NCI-H1417 treated with DMSO at 0.1 percent for 48 hours (cell line): ENCODE results near the gene FUT9.
"Not testable (repeated sequence)": the region's sequence is repeated elsewhere in the genome, so short reads cannot be mapped to it uniquely, and the experiment has no call there.

ENCODE experiments used
- DNase-seq: peaks from one replicate; lab custom pipeline; 2025; lab: John Stamatoyannopoulos, UW

Gene FUT9

DNA sequence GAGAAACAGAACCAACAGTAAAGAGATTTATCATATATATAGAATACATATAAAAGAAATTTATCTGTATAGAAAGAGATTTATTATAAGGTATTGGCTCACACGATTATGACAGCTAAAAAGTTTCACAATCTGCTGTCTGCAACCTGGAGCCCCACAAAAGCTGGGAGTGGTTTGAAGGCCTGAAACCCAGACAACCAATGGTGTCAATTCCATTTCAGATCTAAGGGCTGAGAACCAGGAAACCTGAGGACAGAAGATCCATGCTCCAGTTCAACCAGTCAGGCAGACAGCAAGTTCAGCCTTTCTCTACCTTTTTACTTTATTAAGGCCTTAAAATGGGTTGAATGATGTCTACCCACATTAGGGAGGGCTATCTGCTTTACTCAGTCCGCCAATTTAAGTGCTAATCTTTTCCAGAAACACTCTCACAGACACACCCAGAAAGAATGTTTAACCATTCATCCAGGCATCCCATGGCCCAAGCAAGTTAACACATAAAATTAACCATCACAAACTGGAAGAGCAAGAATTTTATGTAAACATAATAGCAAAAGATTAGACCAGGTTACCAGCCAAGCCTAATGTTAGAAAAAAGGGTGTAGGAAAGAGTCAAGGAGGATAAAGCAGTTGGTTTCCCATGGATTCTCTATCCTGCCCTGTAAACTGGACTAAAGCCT lies 170.9 kb downstream of the FUT9 start:
- DNase-seq = no peak

DNA sequence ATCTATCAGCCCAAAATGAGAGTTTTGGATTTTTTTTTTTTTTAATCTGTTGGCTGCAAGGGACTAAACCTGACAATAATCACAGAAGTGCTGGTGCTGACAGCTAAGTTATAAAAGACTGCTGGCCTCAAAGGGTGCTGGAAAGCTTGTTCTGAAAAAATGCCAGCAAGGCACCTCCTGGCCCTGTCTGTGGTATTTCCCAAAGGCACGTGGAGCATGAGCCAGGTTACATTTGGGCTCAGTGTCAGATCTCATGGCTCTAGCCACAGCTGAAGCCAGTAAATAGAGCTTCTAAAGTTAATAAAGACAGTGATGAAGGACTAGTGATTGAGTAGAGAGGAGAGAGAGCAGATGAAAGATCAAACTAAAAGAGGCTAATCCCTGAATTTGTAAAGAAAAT lies 178.9 kb downstream of the FUT9 start:
- no peak for DNase-seq

DNA sequence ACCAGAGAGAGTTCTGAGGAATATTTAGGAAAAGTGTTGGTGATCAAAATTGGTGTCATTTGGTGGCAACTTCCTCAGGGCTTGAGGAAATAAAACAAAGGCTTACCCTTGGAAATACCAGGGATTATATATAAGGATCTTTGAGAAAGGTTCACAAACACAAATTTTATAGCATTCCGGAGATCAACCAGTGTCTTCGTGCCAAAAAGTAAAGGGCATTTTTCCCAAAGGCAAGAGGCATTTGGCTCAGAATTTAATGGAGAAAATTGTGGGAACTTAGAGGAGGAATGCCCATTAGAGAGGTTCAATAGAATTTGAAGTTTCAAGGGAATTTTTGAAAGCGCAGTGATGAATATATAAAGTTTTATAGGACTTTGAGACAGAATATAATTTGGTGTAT lies 179.5 kb downstream of the FUT9 start:
- no peak for DNase-seq

DNA sequence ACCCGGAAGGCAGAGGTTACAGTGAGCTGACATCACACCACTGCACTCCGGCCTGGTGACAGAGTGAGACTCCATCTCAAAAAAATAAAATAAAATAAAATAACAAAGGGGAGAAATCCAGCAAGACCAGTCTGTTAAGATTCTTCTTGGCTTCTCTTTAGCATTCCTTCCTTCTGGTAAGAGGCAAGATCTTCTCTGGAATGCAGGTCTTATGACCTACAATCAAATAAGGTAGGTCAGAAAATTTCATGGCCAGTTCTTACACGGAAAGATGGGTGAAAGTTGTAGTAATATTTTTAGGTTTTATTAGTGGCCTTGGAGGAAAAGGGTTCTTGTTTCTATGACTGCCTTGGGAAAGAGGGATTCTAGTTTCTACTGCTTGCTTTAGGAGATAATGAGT lies 180.9 kb downstream of the FUT9 start:
- DNase-seq = no peak

DNA sequence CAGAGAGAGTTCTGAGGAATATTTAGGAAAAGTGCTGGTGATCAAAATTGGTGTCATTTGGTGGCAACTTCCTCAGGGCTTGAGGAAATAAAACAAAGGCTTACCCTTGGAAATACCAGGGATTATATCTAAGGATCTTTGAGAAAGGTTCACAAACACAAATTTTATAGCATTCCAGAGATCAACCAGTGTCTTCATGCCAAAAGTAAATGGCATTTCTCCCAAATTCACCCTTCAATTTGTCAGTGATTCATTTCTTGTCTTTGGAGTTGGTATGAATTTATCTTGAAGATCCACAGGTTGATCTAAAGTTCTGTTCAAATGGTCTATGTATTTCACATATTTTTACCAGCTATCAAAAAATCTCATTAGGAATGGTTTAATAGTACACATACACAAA lies 181.5 kb downstream of the FUT9 start:
- no peak for DNase-seq

DNA sequence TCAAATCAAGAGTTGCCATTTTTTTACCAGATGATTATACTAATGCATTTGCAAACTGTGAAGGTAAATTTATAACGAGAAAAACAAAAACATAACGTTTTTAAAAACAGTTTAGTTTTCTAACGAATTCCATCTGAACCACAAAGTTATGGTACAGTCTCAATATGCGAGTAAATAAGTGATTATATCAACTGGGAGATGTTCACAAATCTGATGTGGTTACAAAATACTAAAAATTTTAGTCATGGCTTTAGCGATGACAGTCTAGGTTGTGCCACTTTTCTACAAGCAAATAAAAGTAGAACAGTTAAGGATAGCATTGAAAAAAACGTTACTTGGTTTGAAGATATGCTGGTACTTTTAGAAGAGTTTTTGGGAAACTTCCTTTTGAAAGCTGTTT lies 186.8 kb downstream of the FUT9 start:
- no peak for DNase-seq

DNA sequence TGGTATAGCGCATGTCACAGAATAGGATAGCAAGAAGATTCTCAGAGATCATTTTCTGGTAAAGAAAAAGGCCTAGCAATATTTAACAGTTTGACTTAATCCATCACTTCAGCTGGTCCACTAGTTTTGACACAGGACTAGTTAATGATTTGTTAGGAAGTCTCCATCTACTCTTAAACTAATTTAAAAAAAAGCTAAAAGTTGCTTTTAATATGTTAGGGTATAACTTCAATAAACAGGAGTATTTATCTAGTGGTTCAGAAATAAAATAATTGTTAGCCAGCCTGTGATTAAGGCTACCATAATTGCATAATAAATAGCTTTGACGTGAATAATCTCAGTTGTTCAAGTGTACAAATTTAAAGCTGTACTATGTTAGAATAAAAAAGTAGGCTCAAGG lies 195.6 kb downstream of the FUT9 start:
- DNase-seq = peak; percentile 52

DNA sequence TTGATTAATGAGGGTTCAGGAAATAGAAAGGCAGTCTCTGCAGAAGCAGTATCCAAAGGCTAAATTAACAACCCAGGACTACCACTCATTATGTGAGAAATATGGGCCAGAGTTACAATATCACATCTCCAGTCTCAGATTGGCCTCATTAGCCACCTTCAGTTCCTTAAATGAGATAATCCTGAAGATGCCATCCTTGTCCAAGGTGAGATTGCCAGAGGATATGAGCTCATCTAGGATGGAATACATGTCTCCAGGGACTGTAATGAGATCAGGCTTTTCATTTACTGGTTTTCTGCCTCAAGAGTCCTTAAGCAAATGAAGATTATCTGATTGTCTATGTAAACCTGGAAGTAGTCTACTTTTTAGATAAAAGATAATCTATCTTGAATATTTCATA lies 196.3 kb downstream of the FUT9 start:
- no peak for DNase-seq

DNA sequence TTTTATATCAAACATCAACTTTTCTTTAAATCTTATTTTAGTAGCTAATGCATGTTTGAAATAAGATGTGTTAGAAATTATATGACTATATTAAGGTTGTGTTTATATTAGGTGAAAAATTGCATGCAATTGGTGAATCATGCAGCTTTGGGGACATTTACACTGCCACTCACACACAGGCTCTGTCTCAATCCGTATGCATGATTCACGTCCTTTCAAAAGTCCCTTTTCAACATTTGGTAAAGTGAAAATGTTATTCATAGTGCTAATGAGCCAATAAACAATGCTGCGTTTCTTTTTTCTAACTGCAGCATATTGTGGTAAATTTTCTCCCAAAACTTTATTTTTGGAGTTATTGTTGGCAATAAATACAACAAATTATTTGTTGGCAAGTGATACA lies 198.0 kb downstream of the FUT9 start:
- DNase-seq = no peak

DNA sequence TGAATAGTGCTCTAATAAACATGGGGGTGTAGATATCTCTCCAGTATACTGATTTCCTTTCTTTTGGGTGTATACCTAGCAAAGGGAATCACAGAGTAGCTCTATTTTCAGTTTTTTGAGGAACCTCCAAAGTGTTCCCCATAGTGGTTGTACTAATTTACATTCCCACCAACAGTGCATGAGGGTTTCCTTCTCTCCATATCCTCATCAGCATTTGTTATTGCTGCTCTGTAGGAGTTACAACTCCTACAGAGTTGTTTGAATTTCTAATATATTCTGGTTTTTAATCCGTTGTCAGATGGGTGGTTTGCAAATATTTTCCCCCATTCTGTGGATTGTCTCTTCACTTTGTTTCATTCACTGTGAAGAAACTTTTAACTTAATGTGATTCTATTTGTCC lies 207.9 kb downstream of the FUT9 start:
- no peak for DNase-seq

DNA sequence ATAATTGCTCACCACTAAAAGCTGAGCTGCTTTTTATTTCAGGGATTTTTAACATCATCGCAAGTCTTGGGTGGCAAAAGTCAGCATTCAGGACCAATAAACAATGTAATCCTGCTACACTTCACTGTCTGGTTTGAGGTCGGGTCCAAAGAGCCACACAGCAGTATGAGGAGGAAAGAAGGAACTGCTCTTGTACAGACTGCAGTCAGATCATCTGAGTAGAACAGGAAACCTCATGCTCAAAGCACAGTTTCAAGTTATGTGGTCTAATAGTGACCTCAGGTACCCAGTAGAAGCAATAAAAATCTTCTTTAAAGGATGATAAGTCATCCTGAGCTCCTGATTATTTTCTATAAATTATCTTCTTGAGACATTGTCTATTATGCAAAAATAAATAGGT lies 211.4 kb downstream of the FUT9 start:
- DNase-seq = no peak

DNA sequence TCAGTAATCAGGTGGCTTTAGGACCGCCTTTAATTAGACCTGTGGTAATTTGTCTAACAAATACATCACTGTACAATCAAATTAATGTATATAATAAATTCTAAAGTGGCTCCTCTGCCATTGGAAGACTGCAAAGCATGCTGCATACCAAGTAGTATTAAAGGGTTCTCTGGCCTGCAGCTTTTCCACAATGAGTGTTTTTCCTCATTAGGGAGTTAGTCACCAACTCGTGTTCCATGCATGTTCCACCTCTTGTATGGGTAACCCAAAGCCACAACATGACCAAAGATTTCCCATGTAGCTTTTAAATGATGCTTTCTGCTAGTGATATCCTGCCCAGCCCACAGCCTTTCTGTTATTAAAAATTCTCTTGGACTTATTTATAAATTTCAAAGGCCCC lies 218.7 kb downstream of the FUT9 start:
- DNase-seq = no peak

DNA sequence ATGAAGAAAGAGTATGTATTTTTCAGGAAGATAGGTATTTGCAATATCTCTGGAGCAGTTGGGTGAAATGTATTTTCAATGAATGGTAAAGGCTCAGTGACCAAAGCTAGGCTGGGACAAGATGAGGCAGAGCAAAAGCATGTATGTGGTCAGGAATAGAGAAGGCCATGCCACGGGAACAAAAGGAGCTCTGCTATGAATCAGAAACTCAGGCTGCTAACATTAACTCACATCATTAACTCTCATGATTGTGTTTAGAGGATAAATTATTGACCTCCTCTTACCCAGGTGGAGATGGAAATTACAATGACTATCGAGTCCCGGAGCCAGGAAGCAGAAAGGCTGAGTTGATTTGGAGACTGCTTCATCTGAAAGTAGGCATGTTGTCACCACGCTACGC lies 220.2 kb downstream of the FUT9 start:
- no peak for DNase-seq

DNA sequence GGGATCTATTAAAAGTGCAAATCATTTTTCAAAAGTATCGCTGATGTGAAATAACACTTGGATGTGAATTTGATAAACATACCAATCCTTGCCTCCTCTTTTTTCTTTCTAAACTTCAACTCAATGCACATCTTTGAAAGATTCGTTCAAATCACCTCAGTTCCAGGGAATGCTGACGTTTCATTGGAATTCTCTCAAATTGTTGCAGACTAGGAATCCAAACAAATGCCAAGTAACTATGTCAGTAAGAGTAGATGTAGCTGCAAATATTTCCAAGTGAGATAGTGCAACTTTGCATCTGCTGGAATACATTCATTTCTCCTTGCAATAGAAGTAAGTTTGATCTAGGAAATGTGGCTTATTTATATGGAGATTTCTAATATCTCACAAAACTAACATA lies 220.7 kb downstream of the FUT9 start:
- DNase-seq = no peak

DNA sequence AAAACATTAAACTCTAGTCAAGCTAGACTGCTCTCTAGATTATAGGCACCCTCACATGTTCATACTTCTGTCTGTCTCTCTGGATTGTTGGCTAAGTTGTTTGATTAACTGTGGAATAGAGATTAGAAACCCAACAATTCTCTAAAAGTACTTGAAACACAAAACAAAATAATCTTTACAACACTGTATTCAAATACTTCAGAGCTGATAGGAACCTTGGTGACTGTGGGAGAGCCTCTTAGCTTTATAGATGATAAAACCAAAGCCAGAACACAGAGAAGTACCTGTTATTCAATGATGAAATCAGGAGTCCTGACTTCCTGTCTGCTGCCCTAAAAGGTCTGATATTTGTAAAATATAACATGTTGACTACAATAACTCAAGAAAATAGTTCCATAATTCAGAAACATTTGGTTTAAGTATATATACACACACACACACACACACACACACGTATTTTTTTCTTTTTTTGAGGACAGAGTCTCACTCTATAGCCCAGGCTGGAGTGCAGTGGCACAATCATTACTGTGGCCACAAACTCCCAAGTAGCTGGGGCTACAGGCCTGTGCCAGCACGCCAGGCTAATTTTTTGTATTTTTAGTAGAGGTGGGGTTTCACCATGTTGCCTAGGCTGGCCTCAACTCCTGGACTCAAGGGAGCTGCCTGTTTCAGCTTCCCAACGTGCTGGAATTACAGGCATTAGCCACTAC lies 222.0 kb downstream of the FUT9 start:
- no peak for DNase-seq

DNA sequence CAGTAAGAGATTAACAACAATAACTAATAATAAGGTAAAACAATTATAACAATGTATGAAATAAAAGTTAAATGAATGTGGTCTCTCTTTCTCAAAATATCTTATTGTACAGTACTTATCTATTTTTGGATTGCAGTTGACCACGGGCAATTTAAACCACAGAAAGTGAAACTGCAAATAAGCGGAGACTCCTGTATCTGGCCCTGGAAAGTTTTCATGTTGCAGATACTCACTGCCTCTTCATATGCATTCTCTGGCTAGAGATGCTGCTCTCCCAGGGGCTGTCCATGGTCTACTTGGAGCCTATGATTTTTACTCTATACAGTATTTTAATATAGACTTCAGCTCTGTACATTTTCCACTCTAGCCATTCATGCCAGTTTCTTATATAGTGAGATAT lies 230.8 kb downstream of the FUT9 start:
- no peak for DNase-seq

DNA sequence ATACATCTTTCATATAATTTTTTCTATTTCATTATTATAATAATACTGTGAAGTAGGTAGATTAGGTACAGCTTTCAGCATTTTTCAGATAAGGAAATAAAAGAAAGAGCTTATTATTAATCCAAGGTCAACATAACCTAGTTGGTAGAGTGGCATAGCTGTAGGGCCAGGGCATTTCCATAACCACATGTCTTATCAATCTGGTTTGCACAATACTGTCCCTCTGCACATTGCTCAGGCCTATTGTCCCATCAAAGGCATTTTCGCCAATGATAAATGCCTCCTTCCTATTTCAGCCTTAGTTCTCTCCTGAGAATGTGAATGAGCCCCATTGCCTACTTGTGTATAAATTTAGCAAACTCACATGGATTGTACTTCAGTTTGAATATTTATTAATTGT lies 234.0 kb downstream of the FUT9 start:
- DNase-seq = no peak

DNA sequence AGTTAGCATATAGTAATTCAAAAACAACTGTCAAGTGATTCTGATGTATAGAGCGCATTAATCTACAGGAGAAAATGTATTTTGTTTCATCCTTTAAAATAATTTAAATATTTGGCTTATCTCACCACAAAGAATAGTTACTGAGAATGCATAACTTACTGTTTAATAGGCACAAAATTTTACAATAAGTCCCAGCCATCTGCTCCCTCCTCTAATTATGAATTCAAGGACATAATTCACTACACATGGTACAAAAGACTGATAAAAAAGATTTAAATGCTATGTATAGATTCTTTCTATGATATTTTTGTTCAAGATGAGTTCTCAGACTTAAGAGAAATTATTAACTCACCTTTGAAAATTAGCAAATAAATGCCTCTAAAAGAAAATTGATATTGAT lies 242.0 kb downstream of the FUT9 start:
- no peak for DNase-seq

DNA sequence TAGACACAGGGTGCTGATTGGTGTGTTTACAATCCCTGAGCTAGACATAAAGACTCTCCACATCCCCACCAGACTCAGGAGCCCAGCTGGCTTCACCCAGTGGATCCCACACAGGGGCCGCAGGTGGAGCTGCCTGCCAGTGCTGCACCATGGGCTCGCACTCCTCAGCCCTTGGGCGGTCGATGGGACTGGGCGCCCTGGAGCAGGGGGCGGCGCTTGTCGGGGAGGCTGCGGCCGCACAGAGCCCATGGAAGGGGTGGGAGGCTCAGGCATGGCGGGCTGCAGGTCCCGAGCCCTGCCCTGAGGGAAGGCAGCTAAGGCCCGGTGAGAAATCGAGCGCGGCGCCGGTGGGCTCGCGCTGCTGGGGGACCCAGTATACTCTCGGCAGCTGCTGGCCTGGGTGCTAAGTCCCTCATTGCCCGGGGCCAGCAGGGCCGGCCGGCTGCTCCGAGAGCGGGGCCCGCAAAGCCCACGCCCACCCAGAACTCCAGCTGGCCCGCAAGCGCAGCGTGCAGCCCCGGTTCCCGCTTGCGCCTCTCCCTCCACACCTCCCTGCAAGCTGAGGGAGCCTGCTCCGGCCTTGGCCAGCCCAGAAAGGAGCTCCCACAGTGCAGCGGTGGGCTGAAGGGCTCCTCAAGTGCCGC lies 245.1 kb downstream of the FUT9 start:
- DNase-seq = not testable (repeated sequence)
